MG63 (cell line): ENCODE measurements around the gene PLAGL2. TPM values are rescaled to one million over a fixed set of nuclear protein-coding genes. Genes with fewer than 3 reads are reported as not detected.
A peak's percentile ranks its signal among the peaks of the same experiment; 100 is the strongest.
"Not testable (repeated sequence)": the region's sequence is repeated elsewhere in the genome, so short reads cannot be mapped to it uniquely, and the experiment has no call there.

Experiments
- DNase-seq: peaks from one replicate; pipeline ENCODE4 v3.0.0-alpha.2; 2020
- H3K27me3 ChIP-seq: fragments of 250-450 bp; sonication (Bioruptor Pico); 2 replicates; pipeline ENCODE4 v1.5.1; 2020; ENCODE audit warnings: mild to moderate bottlenecking, moderate library complexity
- H3K36me3 ChIP-seq: fragments of 250-450 bp; sonication (Bioruptor Pico); 2 replicates; pipeline ENCODE4 v1.5.1; 2020; ENCODE audit warnings: mild to moderate bottlenecking, moderate library complexity
- H3K4me3 ChIP-seq: fragments of 250-450 bp; sonication (Bioruptor Pico); 2 replicates; pipeline ENCODE4 v1.5.1; 2020; ENCODE audit warnings: mild to moderate bottlenecking, moderate library complexity
- H3K9me3 ChIP-seq: fragments of 250-450 bp; sonication (Bioruptor Pico); 2 replicates; pipeline ENCODE4 v1.5.1; 2020; ENCODE audit warnings: mild to moderate bottlenecking, moderate library complexity
- total RNA-seq: library from RNA; depleted of rRNA; stranded (reverse); fragments of >200 nt; shearing (Covaris generic); gene quantifications from 2 replicates; pipeline ENCODE4 v1.2.3, GENCODE V29; 2014; ENCODE audit warnings: low replicate concordance; rRNA removed

The PLAGL2 gene
- 0.40 and 0.49 TPM in 2 replicates for total RNA-seq

GRCh38 chr20:32207626-32208498 lies at the start of gene PLAGL2, which contains the start of gene POFUT1:
Gene PLAGL2 (minus strand): TSS chr20:32207743. CDS start chr20:32202178, 5,565 bp downstream.
Gene POFUT1 (plus strand): TSS chr20:32207880. CDS start chr20:32207942, 62 bp downstream.
- DNase-seq = peak; percentile 86
- Histone ChIP-seq H3K27me3 (no peaks in the 10 kb centered on the region), H3K4me3 (peak within 1 kb of the TSS; percentile 100), H3K9me3 (no peaks in the 10 kb centered on the region), H3K36me3 (peaks cover 33% of the 10 kb centered on the region)

- no peak for DNase-seq
- H3K36me3 ChIP-seq = no peaks in the 10 kb centered on the region
- no peak overlapping the region for H3K4me3 ChIP-seq
- H3K9me3 ChIP-seq = no peaks in the 10 kb centered on the region
- H3K27me3 ChIP-seq = no peaks in the 10 kb centered on the region
Measured at GRCh38 chr20:32252189-32252588, 44.6 kb upstream of the PLAGL2 start.

GRCh38 chr20:32251470-32251869 lies 43.9 kb upstream of the PLAGL2 start:
- no peak overlapping the region for H3K4me3 ChIP-seq

GRCh38 chr20:32249030-32249738 lies 41.6 kb upstream of the PLAGL2 start:
- no peak overlapping the region for H3K4me3 ChIP-seq
- H3K9me3 ChIP-seq = no peaks in the 10 kb centered on the region
- no peaks in the 10 kb centered on the region for H3K36me3 ChIP-seq
- no peak for DNase-seq
- no peaks in the 10 kb centered on the region for H3K27me3 ChIP-seq

More at GRCh38 chr20:32251470-32251869, 43.9 kb upstream of the PLAGL2 start:
- H3K9me3 ChIP-seq = no peaks in the 10 kb centered on the region
- no peak for DNase-seq
- H3K36me3 ChIP-seq = no peaks in the 10 kb centered on the region
- H3K27me3 ChIP-seq = no peaks in the 10 kb centered on the region

- no peak for DNase-seq
- no peak overlapping the region for H3K4me3 ChIP-seq
- no peaks in the 10 kb centered on the region for H3K9me3 ChIP-seq
- H3K27me3 ChIP-seq = no peaks in the 10 kb centered on the region
- no peaks in the 10 kb centered on the region for H3K36me3 ChIP-seq
Measured at GRCh38 chr20:32248043-32248442, 40.5 kb upstream of the PLAGL2 start.

- H3K4me3 ChIP-seq, H3K27me3 ChIP-seq, H3K9me3 ChIP-seq, DNase-seq, H3K36me3 ChIP-seq: not testable (repeated sequence)
Measured at GRCh38 chr20:32246208-32246607, 38.7 kb upstream of the PLAGL2 start.

- Histone ChIP-seq H3K27me3 (no peaks in the 10 kb centered on the region), H3K4me3 (no peak overlapping the region), H3K9me3 (no peaks in the 10 kb centered on the region), H3K36me3 (no peaks in the 10 kb centered on the region)
- no peak for DNase-seq
Measured at GRCh38 chr20:32244959-32245358, 37.4 kb upstream of the PLAGL2 start.

GRCh38 chr20:32244150-32244823 lies 36.7 kb upstream of the PLAGL2 start:
- Histone ChIP-seq H3K9me3 (no peaks in the 10 kb centered on the region), H3K27me3 (no peaks in the 10 kb centered on the region), H3K36me3 (no peaks in the 10 kb centered on the region), H3K4me3 (no peak overlapping the region)
- peak; percentile 13 for DNase-seq

GRCh38 chr20:32241807-32242206 lies 34.3 kb upstream of the PLAGL2 start:
- no peak for DNase-seq
- no peak overlapping the region for H3K4me3 ChIP-seq
- H3K36me3 ChIP-seq = peaks cover 1% of the 10 kb centered on the region
- H3K27me3 ChIP-seq = no peaks in the 10 kb centered on the region
- no peaks in the 10 kb centered on the region for H3K9me3 ChIP-seq

- DNase-seq = no peak
- no peaks in the 10 kb centered on the region for H3K27me3 ChIP-seq
- no peaks in the 10 kb centered on the region for H3K9me3 ChIP-seq
- no peak overlapping the region for H3K4me3 ChIP-seq
- H3K36me3 ChIP-seq = peaks cover 11% of the 10 kb centered on the region
Measured at GRCh38 chr20:32240205-32240604, 32.7 kb upstream of the PLAGL2 start.

GRCh38 chr20:32238483-32239425 lies 31.2 kb upstream of the PLAGL2 start:
- Histone ChIP-seq H3K4me3 (no peak overlapping the region), H3K36me3 (peaks cover 20% of the 10 kb centered on the region), H3K27me3 (no peaks in the 10 kb centered on the region), H3K9me3 (no peaks in the 10 kb centered on the region)
- no peak for DNase-seq

GRCh38 chr20:32237419-32237818 lies 29.9 kb upstream of the PLAGL2 start:
- H3K36me3 ChIP-seq = peaks cover 34% of the 10 kb centered on the region
- DNase-seq = no peak
- H3K9me3 ChIP-seq = no peaks in the 10 kb centered on the region
- H3K4me3 ChIP-seq = no peak overlapping the region
- no peaks in the 10 kb centered on the region for H3K27me3 ChIP-seq

GRCh38 chr20:32236819-32237218 lies 29.3 kb upstream of the PLAGL2 start:
- H3K36me3 ChIP-seq = peaks cover 38% of the 10 kb centered on the region
- no peaks in the 10 kb centered on the region for H3K27me3 ChIP-seq
- H3K9me3 ChIP-seq = no peaks in the 10 kb centered on the region
- DNase-seq = no peak
- no peak overlapping the region for H3K4me3 ChIP-seq

- no peak overlapping the region for H3K4me3 ChIP-seq
- no peak for DNase-seq
Measured at GRCh38 chr20:32236048-32236533, 28.5 kb upstream of the PLAGL2 start.

GRCh38 chr20:32235331-32236047 lies 27.9 kb upstream of the PLAGL2 start:
- no peak overlapping the region for H3K4me3 ChIP-seq
- DNase-seq = no peak
- H3K36me3 ChIP-seq = peaks cover 47% of the 10 kb centered on the region
- no peaks in the 10 kb centered on the region for H3K27me3 ChIP-seq
- no peaks in the 10 kb centered on the region for H3K9me3 ChIP-seq

More at GRCh38 chr20:32236048-32236533, 28.5 kb upstream of the PLAGL2 start:
- no peaks in the 10 kb centered on the region for H3K27me3 ChIP-seq
- H3K9me3 ChIP-seq = no peaks in the 10 kb centered on the region
- H3K36me3 ChIP-seq = peaks cover 44% of the 10 kb centered on the region
